Liver (tissue), 3 donors: ENCODE results near the gene BTBD17.

Source experiments
- FOXA2 ChIP-seq: IDR thresholded peaks from 2 replicates; pipeline ENCODE4 v1.6.1; 2016; ENCODE audit warnings: antibody characterized with exemption
- HNF4A ChIP-seq, 2 donors: conservative IDR thresholded peaks; 2 replicates each; pipeline ENCODE4 v1.6.1; 2016; ENCODE audit warnings: antibody characterized with exemption in 2 of 2, mild to moderate bottlenecking in 2 of 2
- JUND ChIP-seq, 2 donors: IDR thresholded peaks; 2 replicates each; pipeline ENCODE4 v1.6.1; 2016; ENCODE audit warnings: antibody characterized with exemption in 2 of 2
- RAD21 ChIP-seq, 2 donors: IDR thresholded peaks; 2 replicates each; pipeline ENCODE4 v1.6.1; 2016; ENCODE audit warnings: antibody characterized with exemption in 2 of 2, mild to moderate bottlenecking in 2 of 2
- YY1 ChIP-seq: IDR thresholded peaks from 2 replicates; pipeline ENCODE4 v1.6.1; 2016; ENCODE audit warnings: antibody characterized with exemption, mild to moderate bottlenecking
- TF ChIP-seq, protein P1 (sequence below): IDR thresholded peaks from 2 replicates; pipeline ENCODE4 v1.6.1; 2016; ENCODE audit warnings: antibody characterized with exemption
- TF ChIP-seq, protein P2 (sequence below): fragments of 150-350 bp; IDR thresholded peaks from 2 replicates; pipeline ENCODE4 v1.5.1; 2017; ENCODE audit warnings: improper control_type of control experiment, low read depth, low read length; ENCODE audit not compliant: missing input control
- TF ChIP-seq, protein P3 (sequence below): IDR thresholded peaks from 2 replicates; pipeline ENCODE4 v1.6.1; 2016; ENCODE audit warnings: antibody characterized with exemption
- TF ChIP-seq, protein P4 (sequence below): IDR thresholded peaks from 2 replicates; pipeline ENCODE4 v1.6.1; 2016; ENCODE audit warnings: antibody characterized with exemption
- donor health status: healthy.
- donor health status: healthy.

DNA sequence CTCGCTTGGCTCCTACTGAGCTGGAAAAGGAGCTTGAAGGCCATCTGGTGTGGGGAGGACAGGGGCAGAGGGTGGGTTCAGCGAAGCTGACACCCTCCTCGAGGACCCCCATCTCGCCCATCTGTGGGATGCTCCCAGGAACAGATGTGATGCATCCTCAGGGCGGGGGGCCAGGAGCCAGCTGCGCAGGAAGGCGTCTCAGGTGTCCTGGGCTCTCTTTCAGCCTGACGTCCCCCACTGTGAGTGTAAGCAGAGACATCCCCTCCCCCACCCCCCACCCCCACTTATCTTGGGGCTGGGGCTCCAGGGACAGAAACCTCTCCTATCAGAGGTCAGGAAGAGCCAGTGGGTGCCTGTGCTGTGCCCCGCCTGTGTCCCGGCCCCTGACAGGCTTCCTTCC, 19.4 kb downstream of the BTBD17 start:
- TF ChIP-seq, protein P1, sequence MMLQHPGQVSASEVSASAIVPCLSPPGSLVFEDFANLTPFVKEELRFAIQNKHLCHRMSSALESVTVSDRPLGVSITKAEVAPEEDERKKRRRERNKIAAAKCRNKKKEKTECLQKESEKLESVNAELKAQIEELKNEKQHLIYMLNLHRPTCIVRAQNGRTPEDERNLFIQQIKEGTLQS: no peak
- TF ChIP-seq, protein P2, sequence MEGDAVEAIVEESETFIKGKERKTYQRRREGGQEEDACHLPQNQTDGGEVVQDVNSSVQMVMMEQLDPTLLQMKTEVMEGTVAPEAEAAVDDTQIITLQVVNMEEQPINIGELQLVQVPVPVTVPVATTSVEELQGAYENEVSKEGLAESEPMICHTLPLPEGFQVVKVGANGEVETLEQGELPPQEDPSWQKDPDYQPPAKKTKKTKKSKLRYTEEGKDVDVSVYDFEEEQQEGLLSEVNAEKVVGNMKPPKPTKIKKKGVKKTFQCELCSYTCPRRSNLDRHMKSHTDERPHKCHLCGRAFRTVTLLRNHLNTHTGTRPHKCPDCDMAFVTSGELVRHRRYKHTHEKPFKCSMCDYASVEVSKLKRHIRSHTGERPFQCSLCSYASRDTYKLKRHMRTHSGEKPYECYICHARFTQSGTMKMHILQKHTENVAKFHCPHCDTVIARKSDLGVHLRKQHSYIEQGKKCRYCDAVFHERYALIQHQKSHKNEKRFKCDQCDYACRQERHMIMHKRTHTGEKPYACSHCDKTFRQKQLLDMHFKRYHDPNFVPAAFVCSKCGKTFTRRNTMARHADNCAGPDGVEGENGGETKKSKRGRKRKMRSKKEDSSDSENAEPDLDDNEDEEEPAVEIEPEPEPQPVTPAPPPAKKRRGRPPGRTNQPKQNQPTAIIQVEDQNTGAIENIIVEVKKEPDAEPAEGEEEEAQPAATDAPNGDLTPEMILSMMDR: no peak
- TF ChIP-seq, protein P3, sequence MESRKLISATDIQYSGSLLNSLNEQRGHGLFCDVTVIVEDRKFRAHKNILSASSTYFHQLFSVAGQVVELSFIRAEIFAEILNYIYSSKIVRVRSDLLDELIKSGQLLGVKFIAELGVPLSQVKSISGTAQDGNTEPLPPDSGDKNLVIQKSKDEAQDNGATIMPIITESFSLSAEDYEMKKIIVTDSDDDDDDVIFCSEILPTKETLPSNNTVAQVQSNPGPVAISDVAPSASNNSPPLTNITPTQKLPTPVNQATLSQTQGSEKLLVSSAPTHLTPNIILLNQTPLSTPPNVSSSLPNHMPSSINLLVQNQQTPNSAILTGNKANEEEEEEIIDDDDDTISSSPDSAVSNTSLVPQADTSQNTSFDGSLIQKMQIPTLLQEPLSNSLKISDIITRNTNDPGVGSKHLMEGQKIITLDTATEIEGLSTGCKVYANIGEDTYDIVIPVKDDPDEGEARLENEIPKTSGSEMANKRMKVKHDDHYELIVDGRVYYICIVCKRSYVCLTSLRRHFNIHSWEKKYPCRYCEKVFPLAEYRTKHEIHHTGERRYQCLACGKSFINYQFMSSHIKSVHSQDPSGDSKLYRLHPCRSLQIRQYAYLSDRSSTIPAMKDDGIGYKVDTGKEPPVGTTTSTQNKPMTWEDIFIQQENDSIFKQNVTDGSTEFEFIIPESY: no peak
- TF ChIP-seq FOXA2 (no peak), RAD21 (IDR thresholded peaks at IDR 0.05) (no peak), JUND (IDR thresholded peaks at IDR 0.05) (no peak), HNF4A (conservative IDR thresholded peaks at IDR 0.05) (no peak), YY1 (no peak)
- TF ChIP-seq, protein P4, sequence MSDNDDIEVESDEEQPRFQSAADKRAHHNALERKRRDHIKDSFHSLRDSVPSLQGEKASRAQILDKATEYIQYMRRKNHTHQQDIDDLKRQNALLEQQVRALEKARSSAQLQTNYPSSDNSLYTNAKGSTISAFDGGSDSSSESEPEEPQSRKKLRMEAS: no peak
